Tibial artery (tissue), 4 donors: ENCODE results near the gene DPEP1.

ENCODE experiments used
- DNase-seq, 2 donors: peaks; one replicate each; pipeline ENCODE4 v3.0.0-alpha.2; 2019
- H3K27ac ChIP-seq, 2 donors: fragments of 200-600 bp; sonication (generic) in 1 of 2; 1 replicate in 1 of 2; 2 replicates in 1 of 2; pipeline ENCODE4 v1.5.1; 2018 to 2019; ENCODE audit warnings: mild to moderate bottlenecking in 1 of 2
- H3K27me3 ChIP-seq, 2 donors: fragments of 200-600 bp; sonication (generic) in 1 of 2; one replicate each; pipeline versions ENCODE4 v1.5.1 to v1.6.0; 2016 to 2019
- H3K36me3 ChIP-seq, 3 donors: fragments of 200-600 bp; sonication (generic) in 2 of 3; one replicate each; pipeline ENCODE4 v1.5.1; 2016 to 2019; ENCODE audit warnings: mild to moderate bottlenecking in 2 of 3
- H3K4me1 ChIP-seq, 4 donors: fragments of 200-600 bp; sonication (generic) in 2 of 4; 1 replicate in 3 of 4; 2 replicates in 1 of 4; pipeline ENCODE4 v1.5.1; 2016 to 2019
- H3K4me3 ChIP-seq, 2 donors: fragments of 200-600 bp; sonication (generic) in 1 of 2; 1 replicate in 1 of 2; 2 replicates in 1 of 2; pipeline ENCODE4 v1.5.1; 2018 to 2019; ENCODE audit warnings: mild to moderate bottlenecking in 2 of 2
- H3K9me3 ChIP-seq, 3 donors: fragments of 200-600 bp; sonication (generic) in 1 of 3; one replicate each; pipeline ENCODE4 v1.5.1; 2016 to 2019
- CTCF ChIP-seq, 2 experiments: fragments of 200-600 bp in 1 of 2; fragments of 450-650 bp in 1 of 2; IDR thresholded peaks; one replicate each; pipeline ENCODE4 v1.5.1; 2017 to 2019; ENCODE audit warnings: antibody characterized with exemption in 2 of 2, mild to moderate bottlenecking in 1 of 2, moderate library complexity in 1 of 2
- intact Hi-C: fragments of 100-400 bp; cut with DNase I; formaldehyde crosslinking; loops from one replicate; pipeline ENCODE4 v1.15.0; 2023; ENCODE audit warnings: low total_unique reads

The DPEP1 gene

GRCh38 chr16:89686520-89687091 lies 73.2 kb downstream of the DPEP1 start, which contains the start of gene CDK10:
TSS of gene CDK10 (plus strand) at chr16:89686689. CDS start at chr16:89686711, 22 bp downstream.
- Histone ChIP-seq H3K9me3 (no peaks in the 10 kb centered on the region), H3K27me3 (no peaks in the 10 kb centered on the region), H3K4me3 (peak within 1 kb of the TSS; percentile 73 to 97), H3K36me3 (peaks cover 4 to 27% (median 14%) of the 10 kb centered on the region in 3 donors), H3K27ac (peak within 1 kb of the TSS; percentile 84 to 92), H3K4me1 (peaks cover 0 to 13% (median 8%) of the 10 kb centered on the region in 4 donors)
- DNase-seq, result peak; percentile 85 to 93
- intact Hi-C loops, result no loop called here
- TF ChIP-seq CTCF (IDR thresholded peaks at IDR 0.05), result no peak

DNA sequence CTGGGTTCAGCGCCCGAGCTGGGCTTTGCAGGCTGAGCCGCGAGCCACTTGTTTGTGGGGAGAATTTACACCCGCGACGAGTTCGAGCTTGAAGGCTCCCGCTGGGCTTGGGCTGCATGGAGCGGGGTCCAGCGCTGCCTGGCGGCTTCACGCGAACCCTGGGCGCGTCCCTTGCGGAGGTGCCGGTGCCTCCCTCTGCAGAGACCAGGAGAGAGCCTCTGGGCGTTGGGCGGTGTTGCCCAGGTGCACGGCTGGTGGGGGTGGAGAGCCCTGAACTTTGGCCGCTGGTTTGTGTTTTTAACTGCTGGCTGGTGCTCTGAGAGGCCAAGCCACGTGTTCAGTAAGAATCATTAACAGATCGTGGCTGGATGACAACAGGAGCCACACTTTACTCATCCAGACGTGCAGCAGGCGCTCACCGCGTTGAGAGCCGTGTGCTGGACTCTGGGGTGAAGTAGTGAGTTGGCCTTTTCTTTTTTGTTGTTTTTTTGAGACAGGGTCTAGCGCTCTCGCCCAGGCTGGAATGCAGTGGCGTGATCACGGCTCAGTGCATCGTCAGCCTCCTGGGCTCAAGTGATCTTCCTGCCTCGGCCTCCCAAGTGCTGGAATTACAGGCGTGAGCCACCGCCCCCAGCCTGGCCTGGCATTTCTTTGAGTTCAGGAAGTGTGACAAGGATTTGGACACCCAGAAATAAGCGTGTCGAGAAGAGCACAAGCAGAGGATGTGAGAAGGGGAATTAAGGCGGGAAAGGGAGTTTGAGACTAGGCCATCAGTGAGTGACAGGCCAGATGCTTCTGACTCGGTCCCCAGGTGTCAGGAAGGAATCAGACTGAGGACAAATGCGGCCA lies 73.9 kb downstream of the DPEP1 start:
- DNase-seq, result no peak
- no peaks in the 10 kb centered on the region for H3K27me3 ChIP-seq
- intact Hi-C loops, result no loop called here
- H3K4me1 ChIP-seq, result peaks cover 0 to 13% (median 8%) of the 10 kb centered on the region in 4 donors
- TF ChIP-seq CTCF (IDR thresholded peaks at IDR 0.05), result no peak
- peak overlapping the region; percentile 73 to 97 for H3K4me3 ChIP-seq
- peak overlapping the region; percentile 84 to 92 for H3K27ac ChIP-seq
- H3K36me3 ChIP-seq, result peaks cover 4 to 34% (median 20%) of the 10 kb centered on the region in 3 donors
- H3K9me3 ChIP-seq, result no peaks in the 10 kb centered on the region
